HG03135 (cell line): ENCODE measurements around the gene CHD5.

Experiments used
- ATAC-seq: cut with Tn5 transposase; IDR thresholded peaks from one replicate; pipeline ENCODE4 v1.9.1; 2021; ENCODE audit warnings: mild to moderate bottlenecking, moderate library complexity; ENCODE audit not compliant: unreplicated experiment

CHD5 gene

DNA sequence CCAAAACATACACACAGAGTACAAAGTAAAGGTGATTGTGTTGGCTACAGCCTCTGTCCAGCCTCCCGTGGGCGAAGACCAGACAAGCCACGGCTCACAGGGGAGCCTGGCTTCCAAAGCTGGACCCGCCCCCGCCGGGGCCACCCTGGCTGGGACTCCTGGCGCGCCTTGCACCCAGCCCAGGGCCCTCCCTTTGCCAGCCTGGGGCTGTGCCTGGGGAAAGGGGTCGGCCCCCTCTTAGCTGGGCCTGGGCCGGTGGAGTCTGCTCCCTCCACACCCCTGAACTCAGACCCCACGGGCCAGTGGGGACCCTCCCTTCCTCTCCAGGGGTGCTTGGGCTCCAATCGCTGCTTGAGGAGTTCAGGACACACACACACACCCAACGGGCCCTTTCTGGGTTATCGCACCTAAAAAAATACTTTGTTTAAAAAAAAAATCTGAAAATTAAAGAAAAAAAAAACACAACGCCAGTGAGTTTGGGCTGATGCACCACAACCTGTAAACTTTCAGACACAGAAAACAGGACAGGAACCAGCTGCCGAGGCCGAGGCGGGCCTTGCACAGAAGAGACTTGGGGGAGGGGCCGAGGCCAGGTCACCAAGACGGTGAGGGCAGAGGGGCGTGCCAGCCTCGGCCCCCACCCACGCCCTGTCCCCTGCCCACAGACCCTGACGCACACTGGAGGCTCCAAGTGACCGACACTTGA is 78.1 kb downstream of the CHD5 start:
- ATAC-seq: no peak

DNA sequence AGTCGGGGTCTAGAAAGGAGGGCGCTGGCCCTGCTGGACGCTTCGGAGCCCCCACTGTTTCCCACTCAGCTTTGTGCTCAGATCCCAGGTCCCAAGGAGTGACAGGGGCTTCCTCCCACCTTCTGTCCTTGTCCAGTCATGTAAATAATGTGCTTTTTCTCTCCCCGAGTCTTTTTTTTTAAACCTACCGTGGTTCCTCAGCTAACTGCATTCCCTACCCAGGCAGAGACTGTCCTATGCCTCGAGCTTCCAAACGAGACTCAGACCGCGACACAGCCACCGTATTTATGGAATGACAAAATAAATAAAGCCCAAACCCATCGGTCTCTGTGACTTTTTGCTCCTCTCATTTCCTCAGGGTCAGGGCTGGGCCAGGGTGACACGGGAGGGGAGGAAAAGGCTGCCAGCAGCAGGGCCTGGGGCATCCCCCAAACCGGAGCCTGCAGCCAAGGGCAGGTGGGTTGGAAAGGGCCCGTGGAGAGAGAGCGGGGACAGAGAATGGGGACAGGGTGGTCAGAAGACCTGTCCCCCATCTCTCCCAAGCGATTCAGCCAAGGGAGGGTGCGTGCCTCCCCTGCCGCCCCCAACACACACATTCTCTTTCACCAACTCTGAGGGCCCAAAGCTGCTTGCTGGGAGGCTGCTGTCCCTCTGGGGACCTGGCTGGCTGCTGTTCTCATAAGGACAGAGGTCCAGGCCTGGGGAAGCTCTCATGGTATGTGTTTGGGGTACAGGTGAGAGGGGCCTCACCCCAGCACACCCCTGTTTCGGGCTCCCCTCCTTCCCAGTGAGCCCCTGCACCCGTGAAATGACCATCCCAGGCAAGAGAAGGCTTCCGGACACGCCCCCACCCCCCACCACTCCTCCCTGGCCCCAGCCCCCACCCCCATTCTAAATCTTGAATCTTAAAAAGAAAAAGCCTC is 79.0 kb downstream of the CHD5 start:
- ATAC-seq: no peak

DNA sequence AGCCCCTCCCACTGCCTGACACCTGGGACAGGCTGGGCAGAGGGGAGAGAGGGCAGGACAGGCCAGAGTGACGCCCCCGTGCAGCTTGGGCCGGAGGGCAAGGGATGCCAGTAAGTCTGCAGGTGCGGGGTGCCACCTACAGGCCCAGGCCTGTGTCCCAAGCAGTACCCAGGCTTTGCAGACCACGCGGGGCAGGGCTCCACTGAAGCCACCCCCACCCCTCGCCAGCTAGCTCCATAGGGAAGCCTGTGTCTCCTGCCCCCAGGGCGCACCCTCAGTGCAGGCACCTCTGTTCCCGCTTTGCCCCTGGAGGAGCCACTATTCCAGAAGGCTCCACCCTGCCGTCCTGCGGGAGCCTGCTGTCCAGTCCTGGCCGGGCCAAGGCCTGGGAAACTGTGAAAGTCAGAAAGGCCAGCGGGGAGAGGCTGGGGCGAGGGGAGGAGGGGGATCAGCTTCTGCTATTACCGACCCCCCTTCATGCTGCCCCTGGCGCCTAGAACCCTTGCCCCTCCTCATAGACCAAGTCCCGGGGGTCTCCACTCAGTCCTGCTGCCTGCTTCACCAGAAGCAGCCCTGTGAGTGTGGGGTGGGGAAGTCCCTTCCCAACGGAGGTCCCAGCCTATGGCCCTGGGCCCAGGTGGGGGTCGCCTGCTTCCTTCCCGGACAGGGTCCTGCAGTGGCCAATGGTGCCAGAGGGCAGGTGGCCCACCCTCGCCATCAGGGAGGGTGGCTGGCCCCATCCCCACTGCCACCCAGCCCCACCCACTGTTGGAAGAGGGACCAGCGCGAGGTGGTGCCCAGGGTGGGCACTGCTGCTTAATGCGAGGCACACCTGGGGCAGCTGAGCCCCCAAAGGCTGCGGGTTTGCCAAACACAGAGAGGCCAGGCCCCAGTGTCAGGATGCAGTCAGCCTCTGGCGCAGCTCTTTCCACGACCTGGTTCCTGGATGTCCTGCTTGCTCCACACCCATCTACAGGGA is 80.0 kb downstream of the CHD5 start:
- ATAC-seq: no peak

DNA sequence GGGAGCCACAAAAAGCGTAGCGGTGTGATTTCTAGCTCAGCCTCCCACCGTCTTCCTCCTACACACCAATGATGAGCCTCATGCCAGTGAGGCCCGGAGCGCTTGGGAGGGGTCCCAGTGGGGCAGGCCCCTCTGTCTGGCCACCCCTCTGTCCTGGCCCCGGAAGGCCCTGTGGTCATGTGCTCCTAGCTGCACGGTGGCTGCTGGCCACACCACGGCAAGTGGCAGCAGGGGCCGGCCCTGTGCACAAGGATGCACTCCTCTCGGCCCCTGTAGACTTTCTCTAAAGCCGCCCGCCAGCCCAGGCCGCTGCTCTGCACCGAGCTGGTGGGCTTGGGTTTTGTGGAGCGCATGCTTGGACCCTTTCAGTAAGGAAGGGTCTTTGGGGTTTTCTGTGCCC is 80.8 kb downstream of the CHD5 start:
- no peak for ATAC-seq

DNA sequence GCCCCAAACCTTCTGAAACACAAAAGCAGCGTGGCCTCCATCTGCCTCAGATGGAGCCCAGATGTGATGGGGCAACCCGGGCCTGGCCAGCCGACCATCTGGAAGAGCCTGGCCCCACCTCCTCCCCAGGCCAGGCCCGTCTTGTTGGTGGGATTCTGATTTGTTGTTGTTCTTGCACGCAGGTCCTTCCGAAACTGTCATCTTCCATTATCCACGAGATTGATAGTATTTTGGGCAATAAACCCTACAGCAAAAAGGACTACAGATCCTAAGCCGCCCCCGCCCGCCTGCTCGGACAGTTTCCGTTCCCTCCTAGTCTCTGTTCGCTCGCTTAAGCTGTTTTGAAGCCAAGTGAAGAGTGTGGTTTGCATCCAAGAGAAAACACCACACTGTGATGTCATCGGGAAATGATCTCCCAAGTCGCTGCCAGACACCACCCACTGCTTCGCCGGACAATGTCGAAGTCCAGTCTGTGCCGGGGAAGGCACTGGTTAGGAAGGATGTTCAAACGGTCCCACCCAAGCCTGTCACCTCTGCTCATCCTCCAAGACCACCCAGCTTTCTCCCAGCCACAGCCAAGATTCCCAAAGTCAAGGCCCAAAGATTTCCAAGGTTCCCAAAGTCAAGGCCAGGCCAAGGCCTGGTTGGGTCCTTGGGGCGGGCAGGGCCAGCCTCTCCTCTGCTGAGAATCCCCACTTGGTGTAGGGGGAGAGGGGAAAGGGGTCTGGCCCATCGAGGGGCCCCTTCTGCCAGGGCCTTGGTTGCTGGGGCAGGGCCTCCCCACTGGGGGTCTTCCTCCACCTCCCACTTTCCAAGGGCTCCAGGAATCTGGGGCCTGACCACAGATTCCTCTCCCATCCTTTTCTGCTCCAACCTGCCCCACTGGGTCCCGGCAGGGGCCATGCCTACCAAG is 81.6 kb downstream of the CHD5 start:
- ATAC-seq: no peak

DNA sequence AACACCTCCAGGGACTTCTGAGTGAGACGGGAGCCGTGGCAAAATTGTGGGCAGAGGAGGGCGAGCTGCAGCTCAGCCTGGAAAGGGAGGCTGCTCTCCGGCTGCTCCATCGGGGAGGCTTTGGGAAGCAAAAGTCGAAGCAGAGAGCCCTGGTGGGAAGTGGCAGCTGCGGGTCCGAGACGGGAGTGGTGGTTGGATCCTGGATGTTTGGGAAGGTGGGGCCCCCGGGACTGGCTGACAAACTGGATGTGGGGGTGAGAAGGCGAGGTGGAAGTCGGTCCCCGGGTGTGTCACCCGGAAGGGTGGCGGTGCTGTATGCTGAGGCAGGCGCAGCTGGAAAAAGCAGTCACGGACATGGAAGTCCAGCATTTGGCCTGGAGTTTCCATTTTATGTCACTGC is 82.3 kb downstream of the CHD5 start:
- no peak for ATAC-seq

DNA sequence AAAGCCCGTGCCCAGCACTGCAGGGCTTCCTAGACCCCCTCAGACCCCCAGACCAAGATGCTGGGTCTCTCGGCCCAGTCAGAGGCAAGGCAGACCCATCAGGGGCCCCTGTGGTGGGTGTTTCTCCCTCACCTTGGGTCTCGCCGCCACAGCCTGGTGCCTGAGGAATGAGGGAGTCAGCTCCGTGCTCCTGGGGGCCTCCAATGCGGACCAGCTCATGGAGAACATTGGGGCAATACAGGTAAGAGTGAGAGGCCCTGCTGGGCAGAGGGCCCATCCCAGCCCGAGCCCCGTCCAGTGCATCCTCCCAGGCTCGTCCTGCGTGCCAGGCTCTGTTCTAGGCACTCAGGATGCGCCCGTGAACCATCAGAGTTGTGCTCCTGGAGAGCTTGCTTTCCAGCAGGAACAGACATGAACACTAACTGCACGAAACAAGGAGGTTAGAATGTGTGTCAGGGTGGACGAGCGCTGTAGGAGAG is 83.0 kb downstream of the CHD5 start:
- no peak for ATAC-seq

DNA sequence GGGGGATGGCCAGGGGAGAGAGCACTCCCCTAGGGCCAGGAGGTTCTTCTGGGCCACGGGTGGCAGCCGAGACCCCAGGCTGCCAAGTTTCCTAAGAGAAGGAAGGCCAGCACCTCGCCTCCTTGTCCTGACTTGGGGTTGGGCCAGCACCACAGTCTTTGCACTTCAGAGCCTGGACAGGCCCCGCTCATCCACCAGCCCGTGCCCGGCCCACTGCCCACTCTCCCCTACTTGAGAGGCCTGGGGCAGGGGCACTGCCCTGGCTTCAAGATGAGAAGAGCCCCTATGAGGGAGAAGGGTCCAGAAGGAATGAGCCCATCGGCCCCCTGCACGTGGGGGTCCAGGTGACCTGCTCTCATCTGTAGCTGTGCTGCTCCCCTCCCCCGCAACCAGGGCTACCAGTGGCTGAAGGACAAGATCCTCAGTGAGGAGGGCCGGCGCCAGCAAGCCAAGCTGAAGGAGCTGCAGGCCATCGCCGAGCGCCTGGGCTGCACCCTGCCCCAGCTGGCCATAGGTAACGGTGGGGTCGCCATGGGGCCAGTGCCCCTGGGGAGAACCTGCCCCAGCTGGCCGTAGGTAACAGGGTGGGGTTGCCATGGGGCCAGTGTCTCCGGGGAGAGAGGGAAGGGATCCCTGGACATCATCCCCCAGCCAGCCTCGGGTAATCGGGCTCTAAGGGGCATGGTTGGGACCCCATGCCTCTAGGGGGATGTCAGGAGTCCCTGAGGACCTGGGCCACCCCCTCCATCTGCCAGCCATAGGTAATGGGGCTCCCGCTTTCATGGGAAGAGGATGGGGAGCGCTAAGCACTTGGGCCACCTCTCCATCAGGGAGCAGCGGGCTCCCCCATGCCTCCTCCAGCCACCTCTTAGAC is 83.6 kb downstream of the CHD5 start:
- no peak for ATAC-seq

DNA sequence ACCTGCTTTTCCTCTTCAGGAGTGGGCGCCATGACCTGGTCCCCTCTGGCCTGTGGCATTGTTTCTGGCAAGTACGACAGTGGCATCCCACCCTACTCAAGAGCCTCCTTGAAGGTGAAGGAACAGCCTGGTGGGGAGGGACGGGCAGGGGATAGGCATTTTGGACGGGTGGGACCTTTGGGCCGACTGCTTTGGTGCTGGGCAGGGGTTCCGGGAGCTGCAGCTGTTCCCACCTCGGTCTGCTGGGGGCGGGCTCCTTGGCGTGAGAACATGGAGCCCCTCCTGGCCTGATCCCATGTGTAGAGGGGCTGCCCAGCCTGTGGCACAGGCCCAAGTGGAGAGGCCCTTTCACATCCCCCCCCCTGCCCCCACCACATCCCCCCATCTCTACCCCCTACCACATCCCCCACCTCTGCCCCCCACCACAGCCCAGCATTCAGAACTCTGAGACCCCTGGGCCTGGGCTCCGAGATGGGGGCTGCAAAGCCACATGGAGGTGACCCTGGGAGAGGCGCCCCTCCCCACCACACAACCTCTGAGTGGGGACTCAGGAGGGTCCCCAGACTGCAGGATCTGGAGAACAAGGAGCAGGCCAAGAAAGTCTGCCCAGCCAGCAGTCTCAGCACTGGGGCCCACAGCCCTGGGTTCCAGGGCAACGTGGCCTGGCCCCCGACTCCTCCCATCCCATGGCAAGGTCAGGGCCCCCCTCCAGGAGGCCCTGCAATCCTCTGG is 84.4 kb downstream of the CHD5 start:
- no peak for ATAC-seq

DNA sequence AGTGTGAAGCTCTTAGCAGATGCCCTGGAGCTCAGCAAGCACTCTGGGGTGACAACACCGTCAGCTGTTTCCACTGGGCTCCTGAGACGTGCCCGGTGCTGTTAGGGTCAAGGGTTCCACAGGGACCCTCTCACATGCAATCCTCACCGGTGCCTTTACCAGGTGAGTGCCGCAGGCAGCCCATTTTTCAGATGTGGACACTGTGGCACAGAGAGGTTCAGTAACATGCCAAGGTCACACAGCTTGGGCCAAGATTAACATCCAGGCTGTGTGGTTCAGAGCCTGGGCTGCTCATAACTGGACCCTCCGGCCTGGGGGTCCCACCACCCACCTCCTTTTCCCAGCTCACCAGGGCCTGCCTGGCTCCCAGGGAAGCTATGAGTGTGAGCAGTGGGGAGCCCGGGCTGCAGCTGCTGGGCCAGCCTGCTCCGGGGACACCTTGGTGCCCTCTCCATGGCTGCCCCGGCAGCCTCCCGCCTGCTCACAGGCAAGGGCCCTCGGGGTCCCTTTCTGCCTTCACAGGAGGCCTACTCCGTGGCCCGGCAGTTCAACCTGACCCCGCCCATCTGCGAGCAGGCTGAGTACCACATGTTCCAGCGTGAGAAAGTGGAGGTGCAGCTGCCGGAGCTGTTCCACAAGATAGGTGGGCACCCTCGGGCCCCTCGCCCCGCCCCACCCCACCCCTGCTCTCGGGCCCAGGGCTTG is 85.2 kb downstream of the CHD5 start:
- no peak for ATAC-seq

DNA sequence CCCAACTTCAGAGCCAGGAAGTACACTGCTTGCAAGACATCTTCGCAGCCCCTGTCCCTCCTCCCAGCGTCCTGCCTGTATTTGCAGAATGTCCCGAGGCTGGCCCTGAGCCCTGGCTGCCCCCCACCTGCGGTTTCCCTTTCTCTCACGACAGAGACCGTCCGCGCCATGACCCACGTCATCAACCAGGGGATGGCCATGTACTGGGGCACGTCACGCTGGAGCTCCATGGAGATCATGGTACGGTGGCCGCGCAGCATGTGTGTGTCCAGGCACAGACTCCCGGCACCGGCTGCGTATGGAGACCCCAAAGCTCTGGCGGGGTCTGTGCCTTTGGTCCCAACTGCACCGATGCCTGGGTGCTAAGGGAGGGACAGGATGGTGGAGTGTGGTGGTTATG is 85.9 kb downstream of the CHD5 start:
- ATAC-seq: no peak

DNA sequence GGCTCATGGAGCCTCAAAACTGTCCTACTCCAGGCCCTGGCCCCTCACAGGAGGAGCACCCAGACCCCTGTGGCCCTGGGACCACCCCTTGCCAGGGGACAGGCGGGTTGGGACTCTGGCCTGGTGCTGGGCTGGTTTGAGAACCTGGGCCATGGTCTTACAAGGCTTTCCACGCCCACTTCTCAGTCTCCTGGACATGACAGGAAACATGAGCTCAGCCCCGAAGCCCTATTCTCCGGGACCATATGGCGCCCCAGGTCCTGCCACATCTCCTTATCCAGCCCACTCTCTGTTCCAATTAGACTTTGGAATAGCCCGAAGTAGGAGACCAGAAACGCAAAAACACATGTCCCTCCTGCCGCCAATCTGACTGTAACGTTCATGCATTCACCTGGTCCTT is 86.5 kb downstream of the CHD5 start:
- no peak for ATAC-seq

DNA sequence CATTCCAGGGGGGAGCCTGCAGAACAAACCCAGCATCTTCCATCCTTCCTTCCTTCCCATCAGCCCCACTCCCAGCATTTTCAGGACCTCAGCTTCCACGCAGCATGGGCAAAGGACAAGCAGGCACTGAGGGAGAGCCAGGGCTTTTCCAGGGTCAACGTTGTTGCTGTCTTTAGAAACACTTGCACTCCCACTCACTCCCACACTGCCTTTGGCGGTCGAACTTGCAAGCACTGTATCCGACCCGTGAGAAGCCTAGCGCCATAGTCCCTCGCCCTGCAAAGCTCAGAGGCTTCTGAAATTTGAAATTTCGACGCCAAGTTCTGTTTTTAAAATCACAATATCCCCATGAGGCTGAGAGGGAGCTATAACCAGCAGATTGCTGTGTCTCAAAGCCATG is 87.0 kb downstream of the CHD5 start:
- no peak for ATAC-seq

DNA sequence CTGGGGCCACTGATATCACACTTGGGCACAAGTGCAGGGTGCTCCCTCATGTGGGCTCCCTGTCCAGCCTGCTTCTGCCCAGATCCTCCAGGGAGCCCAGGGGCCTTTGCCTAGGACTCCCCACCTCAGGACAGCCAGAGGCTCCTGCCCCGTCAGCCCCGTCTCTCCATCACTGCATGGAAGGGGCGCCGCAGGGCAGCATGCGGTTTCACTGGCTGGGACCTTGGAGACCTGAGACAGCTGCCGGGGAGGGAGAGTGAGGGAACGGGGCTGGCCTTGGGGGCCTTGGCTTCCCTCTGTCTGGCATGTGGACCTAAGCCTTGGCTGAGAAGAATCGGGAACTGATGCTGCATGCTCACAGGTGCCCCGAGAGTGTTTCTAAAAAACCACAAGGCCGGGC is 87.9 kb downstream of the CHD5 start:
- ATAC-seq: no peak

DNA sequence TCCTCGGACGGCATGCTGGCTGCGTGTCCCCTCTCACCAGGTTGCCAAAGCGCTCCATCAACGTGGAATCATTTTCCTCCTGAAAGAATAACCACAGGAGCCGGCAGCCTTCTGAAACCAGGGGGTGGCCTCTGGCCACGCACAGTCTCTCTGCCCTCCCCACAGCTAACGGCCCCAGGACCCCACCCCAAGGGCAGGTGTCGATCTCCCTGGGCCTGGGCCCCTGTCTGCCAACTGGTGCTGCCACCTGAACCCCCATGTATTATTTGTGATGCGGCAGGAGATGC is 88.4 kb downstream of the CHD5 start:
- ATAC-seq: no peak

DNA sequence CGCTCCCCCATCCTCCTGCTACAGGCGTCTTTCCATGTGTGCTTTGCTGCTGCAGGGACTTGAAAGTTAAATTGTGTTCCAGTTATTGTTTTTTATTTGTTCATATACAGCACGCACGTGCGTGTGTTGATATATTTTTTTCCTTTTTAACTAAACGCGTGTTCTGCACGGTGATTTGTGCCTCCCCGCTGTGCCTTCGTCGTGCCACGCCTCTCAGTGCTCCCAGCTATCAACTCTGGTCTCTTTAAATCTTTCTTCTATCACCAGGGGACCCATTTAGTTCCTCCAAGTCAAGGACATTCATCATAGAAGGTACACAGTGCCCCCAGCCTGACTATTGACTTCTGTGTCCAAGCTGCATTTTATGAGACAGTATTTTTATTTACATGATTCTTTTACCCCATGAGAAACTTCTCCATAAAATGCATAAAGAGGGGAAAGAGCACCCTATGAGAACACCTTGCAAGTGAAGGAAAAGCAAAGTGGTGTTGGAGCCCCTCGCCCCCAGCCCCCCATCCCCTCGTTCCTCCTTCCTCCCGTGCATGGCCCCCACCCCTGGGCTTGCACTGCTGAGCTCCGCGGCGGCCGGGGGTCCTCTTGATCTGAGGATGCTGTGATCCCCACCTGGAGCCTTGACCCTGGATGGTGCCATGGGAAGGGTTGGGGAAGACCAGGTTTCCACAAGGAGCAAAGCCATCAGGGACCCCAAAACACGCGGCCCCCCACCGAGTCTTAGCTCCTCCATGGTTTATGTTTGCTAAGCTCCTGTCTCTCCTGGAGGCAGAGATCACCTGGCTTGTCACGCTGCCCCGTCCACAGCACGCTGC is 88.9 kb downstream of the CHD5 start:
- ATAC-seq: no peak

DNA sequence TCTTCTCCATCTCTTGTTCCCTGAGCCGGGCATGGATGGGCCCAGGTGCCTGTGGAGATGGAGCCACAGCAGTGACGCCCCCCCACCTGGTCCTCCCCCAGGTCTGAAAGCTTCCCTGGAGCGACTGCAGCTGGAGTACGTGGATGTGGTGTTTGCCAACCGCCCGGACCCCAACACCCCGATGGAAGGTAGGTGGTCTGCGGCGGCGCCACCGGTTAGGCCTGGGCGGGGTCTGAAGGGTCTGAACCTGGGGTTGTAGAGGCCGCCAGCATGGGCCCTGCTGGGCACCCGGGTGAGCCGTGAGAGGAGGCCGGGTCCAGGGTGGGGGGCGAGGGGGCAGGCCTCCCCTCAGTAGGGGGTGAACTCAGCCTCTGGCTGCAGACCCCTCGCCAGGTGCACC is 89.8 kb downstream of the CHD5 start:
- ATAC-seq: no peak
